Lung (tissue), 12 donors: ENCODE results near the gene TXK. TPM values are rescaled to one million over a fixed set of nuclear protein-coding genes. Genes with fewer than 3 reads are reported as not detected.

Experiments
- ATAC-seq: fragments of 200-7000 bp; cut with Tn5 transposase; one replicate; pipeline ENCODE4 v1.9.1; 2020; ENCODE audit warnings: moderate number of reproducible peaks; ENCODE audit not compliant: insufficient read depth, low FRiP score
- DNase-seq, 3 donors: peaks; one replicate each; pipeline ENCODE4 v3.0.0-alpha.2; 2013 to 2017
- H3K27ac ChIP-seq, 2 donors: one replicate each; pipeline ENCODE4 v1.5.1; 2013; ENCODE audit warnings: mild to moderate bottlenecking in 2 of 2, moderate library complexity in 2 of 2, control low read depth in 1 of 2, inconsistent platforms in 1 of 2, low read depth in 1 of 2, low read length in 1 of 2
- H3K27me3 ChIP-seq, 3 donors: one replicate each; pipeline ENCODE4 v1.5.1; 2013; ENCODE audit warnings: low read length in 2 of 3; ENCODE audit not compliant: control insufficient read depth in 3 of 3, insufficient read depth in 3 of 3
- H3K36me3 ChIP-seq, 4 donors: one replicate each; pipeline ENCODE4 v1.5.1; 2013; ENCODE audit warnings: low read length in 4 of 4, mild to moderate bottlenecking in 1 of 4, moderate library complexity in 1 of 4; ENCODE audit not compliant: control insufficient read depth in 4 of 4, insufficient read depth in 4 of 4
- H3K4me1 ChIP-seq, 5 donors: one replicate each; pipeline ENCODE4 v1.5.1; 2013; ENCODE audit warnings: low read length in 5 of 5, mild to moderate bottlenecking in 2 of 5, moderate library complexity in 1 of 5; ENCODE audit not compliant: control insufficient read depth in 5 of 5, insufficient read depth in 5 of 5
- H3K4me3 ChIP-seq: one replicate; pipeline ENCODE4 v1.5.1; 2013; ENCODE audit warnings: mild to moderate bottlenecking, control low read depth, moderate library complexity
- H3K9ac ChIP-seq, 2 donors: one replicate each; pipeline ENCODE4 v1.5.1; 2013; ENCODE audit warnings: low read length in 2 of 2, control low read depth in 1 of 2; ENCODE audit not compliant: insufficient read depth in 1 of 2
- H3K9me3 ChIP-seq, 4 donors: one replicate each; pipeline ENCODE4 v1.5.1; 2013; ENCODE audit warnings: low read length in 3 of 4, mild to moderate bottlenecking in 1 of 4, moderate library complexity in 1 of 4; ENCODE audit not compliant: control insufficient read depth in 4 of 4, insufficient read depth in 3 of 4
- WGBS, 2 donors: extraction: QIAGEN DNeasy Blood & Tissue Kit; methylation state at CpG; one replicate each; pipeline ENCODE4 v1.1.7; 2013; 5-methylcytosine and 5-hydroxymethylcytosine counted together
- polyA plus RNA-seq, 2 donors: library from polyadenylated mRNA; stranded (reverse); fragments of 200-250 nt; gene quantifications; one replicate each; pipeline ENCODE4 v1.2.1, GENCODE V29; 2013
- total RNA-seq, 2 donors: library from RNA; depleted of rRNA in 1 of 2; stranded (reverse); fragments of >200 nt in 1 of 2; gene quantifications; one replicate each; pipeline ENCODE4 v1.2.1, GENCODE V29; 2014 to 2021
- TF ChIP-seq, protein P1 (sequence below): IDR thresholded peaks from 2 replicates; pipeline ENCODE4 v1.5.1; 2012; ENCODE audit warnings: mild to moderate bottlenecking; ENCODE audit errors: control extremely low read depth, extremely low read depth
- donor health status: control.
- donor health status: control.
- donor health status: Bipolar disorder and iron deficiency.
- donor health status: healthy.
- donor health status: DM: yes; HTN: yes; CAD: no.

Gene TXK
- total and polyA plus RNA-seq, 4 donors = 0.91 to 9.1 (median 2.0) TPM

DNA sequence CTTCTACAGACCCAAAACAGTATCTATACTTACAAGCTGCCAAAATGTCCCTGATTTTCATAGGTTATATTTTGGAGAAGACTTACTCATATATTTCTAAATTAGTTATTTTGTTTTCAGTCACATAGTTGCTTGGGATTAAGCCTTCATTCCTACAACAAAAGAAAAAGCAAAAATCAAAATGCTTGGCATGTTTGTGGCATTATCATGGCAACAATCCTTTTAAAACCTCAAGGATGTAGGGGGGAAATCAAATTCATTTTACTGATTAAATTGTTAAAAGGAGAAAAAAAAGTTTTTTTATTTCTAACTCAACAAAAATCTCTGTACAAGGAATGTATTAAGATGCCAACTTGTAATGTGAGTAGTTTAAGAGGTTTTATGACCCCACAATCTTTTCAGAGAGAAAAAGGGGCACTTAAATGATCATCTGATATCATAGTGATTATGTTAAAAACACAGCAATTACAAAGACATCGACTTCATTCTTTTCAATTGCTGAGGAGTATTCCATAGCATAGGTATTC is 23.5 kb downstream of the TXK start:
- H3K27me3 ChIP-seq = no peaks in the 10 kb centered on the region
- no peak overlapping the region for H3K9ac ChIP-seq
- no peaks in the 10 kb centered on the region for H3K9me3 ChIP-seq
- 77 to 80% methylated on average over 1 of the region's 1 CpG for WGBS, 2 donors
- TF ChIP-seq, protein P1, sequence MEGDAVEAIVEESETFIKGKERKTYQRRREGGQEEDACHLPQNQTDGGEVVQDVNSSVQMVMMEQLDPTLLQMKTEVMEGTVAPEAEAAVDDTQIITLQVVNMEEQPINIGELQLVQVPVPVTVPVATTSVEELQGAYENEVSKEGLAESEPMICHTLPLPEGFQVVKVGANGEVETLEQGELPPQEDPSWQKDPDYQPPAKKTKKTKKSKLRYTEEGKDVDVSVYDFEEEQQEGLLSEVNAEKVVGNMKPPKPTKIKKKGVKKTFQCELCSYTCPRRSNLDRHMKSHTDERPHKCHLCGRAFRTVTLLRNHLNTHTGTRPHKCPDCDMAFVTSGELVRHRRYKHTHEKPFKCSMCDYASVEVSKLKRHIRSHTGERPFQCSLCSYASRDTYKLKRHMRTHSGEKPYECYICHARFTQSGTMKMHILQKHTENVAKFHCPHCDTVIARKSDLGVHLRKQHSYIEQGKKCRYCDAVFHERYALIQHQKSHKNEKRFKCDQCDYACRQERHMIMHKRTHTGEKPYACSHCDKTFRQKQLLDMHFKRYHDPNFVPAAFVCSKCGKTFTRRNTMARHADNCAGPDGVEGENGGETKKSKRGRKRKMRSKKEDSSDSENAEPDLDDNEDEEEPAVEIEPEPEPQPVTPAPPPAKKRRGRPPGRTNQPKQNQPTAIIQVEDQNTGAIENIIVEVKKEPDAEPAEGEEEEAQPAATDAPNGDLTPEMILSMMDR = no peak
- H3K36me3 ChIP-seq = no peaks in the 10 kb centered on the region
- no peak overlapping the region for H3K27ac ChIP-seq
- H3K4me1 ChIP-seq = peaks cover 0 to 19% (median 0%) of the 10 kb centered on the region in 5 donors
- ATAC-seq (no peak), DNase-seq (no peak)
- no peak overlapping the region for H3K4me3 ChIP-seq

DNA sequence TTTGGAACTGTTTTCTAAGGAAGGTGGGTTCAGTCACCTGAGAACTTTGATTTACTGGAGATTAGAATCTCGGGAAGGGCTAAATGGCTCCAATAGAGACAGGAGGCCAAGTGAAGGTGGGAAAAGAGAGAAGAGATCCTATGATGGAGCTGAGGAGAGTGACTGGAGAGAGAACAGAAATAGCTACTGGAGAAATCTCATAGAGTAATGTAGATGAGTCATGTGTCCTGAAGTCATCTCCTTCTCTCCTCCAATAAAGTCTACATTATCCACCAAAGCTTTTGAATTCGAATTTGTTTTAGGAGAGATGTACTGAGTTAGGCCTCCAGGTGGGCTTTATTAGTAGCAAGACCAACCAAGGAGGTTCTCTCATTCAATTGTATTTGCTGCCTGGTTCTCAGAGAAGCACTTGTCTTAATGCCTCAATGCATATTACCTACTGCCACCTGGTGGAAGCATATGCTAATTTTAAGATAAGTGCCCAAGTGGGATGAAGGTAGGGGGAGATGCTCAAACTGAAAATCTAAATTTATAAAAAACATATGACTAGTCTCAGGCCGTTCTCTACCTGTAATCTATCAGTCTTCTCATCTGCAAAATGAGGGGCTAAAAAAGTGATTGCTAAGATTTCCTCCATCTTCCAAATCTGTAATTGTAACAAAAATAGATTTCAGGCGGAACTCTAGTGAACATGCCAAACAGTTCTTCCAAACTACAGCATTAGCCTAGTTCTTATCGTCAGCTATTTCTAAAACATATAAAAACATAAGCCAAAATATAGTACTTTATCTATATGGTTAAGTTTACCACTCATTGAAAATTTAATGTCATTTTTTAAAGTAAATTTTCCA is 24.4 kb downstream of the TXK start:
- 65 to 77% methylated on average over 5 of the region's 5 CpGs for WGBS, 2 donors
- ATAC-seq (no peak), DNase-seq (peak in 2 of 3 donors; percentile 64 to 72)
- Histone ChIP-seq H3K27me3 (no peaks in the 10 kb centered on the region), H3K27ac (no peak overlapping the region), H3K4me1 (peaks cover 0 to 19% (median 0%) of the 10 kb centered on the region in 5 donors), H3K9me3 (no peaks in the 10 kb centered on the region), H3K36me3 (no peaks in the 10 kb centered on the region), H3K4me3 (no peak overlapping the region), H3K9ac (no peak overlapping the region)
- TF ChIP-seq, protein P1 = peak; percentile 31

DNA sequence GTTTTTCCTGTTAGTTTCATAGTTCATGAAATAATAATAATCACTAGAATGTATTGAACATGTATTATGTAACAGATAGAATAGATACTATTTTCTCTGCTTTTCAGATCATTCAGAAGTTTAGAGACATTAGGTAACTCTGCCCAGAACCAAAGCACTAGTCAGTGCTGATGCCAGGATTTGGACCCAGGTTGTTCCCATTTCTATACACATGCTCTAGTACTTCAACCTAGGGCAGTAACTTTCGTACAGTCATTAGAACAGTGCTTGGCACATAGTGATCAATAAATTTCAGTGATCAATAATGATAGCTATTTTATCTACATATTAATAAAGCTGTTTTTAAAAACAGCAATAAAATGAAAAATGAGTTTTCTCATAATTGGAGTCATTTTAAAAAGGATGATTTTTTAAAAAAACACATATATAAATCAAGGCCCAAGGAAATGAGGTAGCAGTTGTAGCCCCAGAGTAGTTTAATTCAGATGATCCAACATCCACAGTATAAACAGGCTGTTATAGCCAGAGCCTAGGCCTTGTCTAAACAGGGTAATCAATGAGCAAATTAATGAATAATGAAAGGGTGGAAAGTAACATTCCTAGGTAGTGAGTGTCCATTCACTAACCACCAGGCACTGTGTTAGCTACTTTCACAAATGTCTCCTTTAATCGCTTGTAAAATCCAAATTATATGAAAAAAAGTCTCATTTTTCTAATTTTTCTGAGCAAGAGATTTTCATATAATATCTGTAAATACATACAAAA is 25.6 kb downstream of the TXK start:
- no peaks in the 10 kb centered on the region for H3K36me3 ChIP-seq
- ATAC-seq (no peak), DNase-seq (no peak)
- no peak overlapping the region for H3K4me3 ChIP-seq
- H3K4me1 ChIP-seq = peaks cover 0 to 14% (median 0%) of the 10 kb centered on the region in 5 donors
- WGBS, 2 donors = 94 to 97% methylated on average over 2 of the region's 2 CpGs
- TF ChIP-seq, protein P1 = no peak
- no peaks in the 10 kb centered on the region for H3K9me3 ChIP-seq
- H3K27ac ChIP-seq = no peak overlapping the region
- no peaks in the 10 kb centered on the region for H3K27me3 ChIP-seq
- H3K9ac ChIP-seq = no peak overlapping the region
